ENCODE measurements around the gene CHD2. TPM values are rescaled to one million over a fixed set of nuclear protein-coding genes. Genes with fewer than 3 reads are reported as not detected.

CHD2 gene
- total and polyA plus RNA-seq, 2 experiments from 2014 or later: 36.5 to 39.0 TPM

DNA sequence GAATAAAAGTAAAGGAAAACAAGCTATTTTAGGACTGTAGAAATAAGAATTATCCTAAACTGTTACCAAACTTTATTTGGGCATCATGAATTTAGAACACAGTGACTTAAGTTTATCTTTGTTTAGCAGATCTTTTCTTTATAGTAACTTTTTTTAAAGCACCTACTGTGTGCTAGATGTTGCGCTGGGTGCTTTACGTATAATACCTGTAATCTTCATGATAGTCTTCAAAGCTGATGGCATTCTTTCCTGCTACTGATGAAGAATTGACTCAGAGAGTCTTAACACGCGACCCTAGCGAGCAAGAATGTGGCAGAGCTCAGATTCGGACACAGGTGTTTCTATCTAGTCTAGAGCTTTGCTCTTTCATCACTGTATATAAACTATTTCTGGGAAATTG is 53.9 kb downstream of the CHD2 start:
- H2AFZ ChIP-seq: no peak overlapping the region
- peaks cover 4% of the 10 kb centered on the region; the same call in 1 of the 2 replicates for H3K4me1 ChIP-seq (ENCODE audit: insufficient read depth)
- H3K9ac ChIP-seq: no peak overlapping the region
- peaks cover 97% of the 10 kb centered on the region for H3K36me3 ChIP-seq (ENCODE audit: low read depth)
- no peaks in the 10 kb centered on the region for H3K27me3 ChIP-seq (replicated peaks; ENCODE audit: insufficient read depth)
- 95 to 97% methylated on average over 6 of the region's 6 CpGs for WGBS, 2 experiments (ENCODE audit: low coverage in 1 of 2, low lambda C conversion rate in 2 of 2, missing lambda C conversion rate in 2 of 2)
- no peak overlapping the region for H3K4me2 ChIP-seq (ENCODE audit: unreplicated experiment)
- DNase-seq: no peak
- TF ChIP-seq EZH2 (IDR thresholded peaks at IDR 0.05; ENCODE audit: insufficient read depth, poor library complexity, severe bottlenecking): no peak
- no peak for TF ChIP-seq EZH2phosphoT487 (IDR thresholded peaks at IDR 0.05; ENCODE audit: insufficient read depth, low read depth)
- no peaks in the 10 kb centered on the region for H3K9me3 ChIP-seq (ENCODE audit: low read depth)
- H4K20me1 ChIP-seq (ENCODE audit: insufficient read depth): no peaks in the 10 kb centered on the region; the same call in 1 of the 2 replicates
- H3K9me2 ChIP-seq (ENCODE audit: insufficient read depth): no peaks in the 10 kb centered on the region
- H3F3A ChIP-seq (ENCODE audit: insufficient read depth): peaks cover 83% of the 10 kb centered on the region
- no peak overlapping the region for H3K4me3 ChIP-seq
- in situ Hi-C loops (cut with MboI): no loop called here
- H3K27ac ChIP-seq: no peak overlapping the region
- peaks cover 99% of the 10 kb centered on the region for H3K79me2 ChIP-seq (ENCODE audit: insufficient read depth)

DNA sequence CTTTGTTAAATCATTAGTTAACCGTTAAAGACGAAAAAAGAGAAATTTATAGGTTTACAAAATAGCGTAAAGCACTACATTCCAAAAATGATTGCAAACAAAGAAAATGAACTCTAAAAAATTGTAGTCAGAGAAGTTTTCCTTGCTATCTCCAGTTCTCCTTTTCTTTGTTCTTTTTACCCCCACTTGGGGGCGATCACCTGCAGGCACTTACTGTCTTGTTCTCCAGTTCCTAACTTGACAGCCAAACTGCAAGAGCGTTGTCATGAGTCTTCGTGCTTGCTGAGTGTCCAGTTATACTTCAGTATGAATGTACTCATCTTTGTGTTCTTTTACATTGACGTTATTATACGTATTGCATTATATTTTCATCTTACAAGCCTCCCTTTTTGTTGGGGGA is 54.5 kb downstream of the CHD2 start:
- TF ChIP-seq EZH2 (IDR thresholded peaks at IDR 0.05; ENCODE audit: insufficient read depth, poor library complexity, severe bottlenecking): no peak
- no peak for TF ChIP-seq EZH2phosphoT487 (IDR thresholded peaks at IDR 0.05; ENCODE audit: insufficient read depth, low read depth)
- in situ Hi-C loops (cut with MboI): no loop called here

DNA sequence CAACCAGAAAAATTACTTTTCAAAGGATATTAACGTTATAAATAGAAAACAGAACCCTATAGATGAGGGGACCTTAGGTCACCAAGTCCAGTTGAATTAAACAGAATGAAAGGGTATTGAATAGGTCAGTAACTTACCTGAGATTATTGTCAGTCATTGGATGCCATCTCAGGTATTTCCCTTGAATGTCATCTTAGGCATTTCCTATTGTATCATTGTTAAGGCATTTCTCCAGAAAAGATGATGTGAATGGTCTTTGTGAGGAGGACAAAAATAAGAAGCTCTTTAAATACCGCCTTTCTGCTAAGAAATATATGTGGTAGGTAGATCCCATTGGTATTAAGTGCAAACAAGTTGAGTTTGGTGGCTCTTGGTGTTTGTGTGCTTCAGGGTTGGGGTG is 55.6 kb downstream of the CHD2 start:
- Histone ChIP-seq H3K36me3 (ENCODE audit: low read depth) (peaks cover 96% of the 10 kb centered on the region), H3K4me1 (ENCODE audit: insufficient read depth) (peaks cover 4% of the 10 kb centered on the region; the same call in 1 of the 2 replicates), H3K9me2 (ENCODE audit: insufficient read depth) (no peaks in the 10 kb centered on the region), H3K9me3 (ENCODE audit: low read depth) (no peaks in the 10 kb centered on the region), H3F3A (ENCODE audit: insufficient read depth) (peaks cover 81% of the 10 kb centered on the region), H3K4me2 (ENCODE audit: unreplicated experiment) (no peak overlapping the region), H3K9ac (no peak overlapping the region), H3K27me3 (replicated peaks; ENCODE audit: insufficient read depth) (no peaks in the 10 kb centered on the region), H3K27ac (no peak overlapping the region), H3K4me3 (no peak overlapping the region), H3K79me2 (ENCODE audit: insufficient read depth) (peaks cover 99% of the 10 kb centered on the region), H2AFZ (no peak overlapping the region), H4K20me1 (ENCODE audit: insufficient read depth) (no peaks in the 10 kb centered on the region; the same call in 1 of the 2 replicates)
- DNase-seq: no peak
- WGBS, 2 experiments (ENCODE audit: low coverage in 1 of 2, low lambda C conversion rate in 2 of 2, missing lambda C conversion rate in 2 of 2): 100% methylated on average over 2 of the region's 2 CpGs
- in situ Hi-C loops (cut with MboI): no loop called here
- TF ChIP-seq EZH2phosphoT487 (IDR thresholded peaks at IDR 0.05; ENCODE audit: insufficient read depth, low read depth) (no peak), EZH2 (IDR thresholded peaks at IDR 0.05; ENCODE audit: insufficient read depth, poor library complexity, severe bottlenecking) (no peak)

More for the DNA sequence above, 54.5 kb downstream of the CHD2 start:
- Histone ChIP-seq H3K36me3 (ENCODE audit: low read depth) (peaks cover 97% of the 10 kb centered on the region), H3K27me3 (replicated peaks; ENCODE audit: insufficient read depth) (no peaks in the 10 kb centered on the region), H3K4me2 (ENCODE audit: unreplicated experiment) (no peak overlapping the region), H3K79me2 (ENCODE audit: insufficient read depth) (peaks cover 99% of the 10 kb centered on the region), H4K20me1 (ENCODE audit: insufficient read depth) (no peaks in the 10 kb centered on the region; the same call in 1 of the 2 replicates), H2AFZ (no peak overlapping the region), H3K9me3 (ENCODE audit: low read depth) (no peaks in the 10 kb centered on the region), H3K9me2 (ENCODE audit: insufficient read depth) (no peaks in the 10 kb centered on the region), H3F3A (ENCODE audit: insufficient read depth) (peaks cover 83% of the 10 kb centered on the region), H3K4me1 (ENCODE audit: insufficient read depth) (peaks cover 4% of the 10 kb centered on the region; the same call in 1 of the 2 replicates), H3K27ac (no peak overlapping the region), H3K4me3 (no peak overlapping the region), H3K9ac (no peak overlapping the region)
- DNase-seq: peak; percentile 40
- 93 to 94% methylated on average over 8 of the region's 8 CpGs for WGBS, 2 experiments (ENCODE audit: low coverage in 1 of 2, low lambda C conversion rate in 2 of 2, missing lambda C conversion rate in 2 of 2)

DNA sequence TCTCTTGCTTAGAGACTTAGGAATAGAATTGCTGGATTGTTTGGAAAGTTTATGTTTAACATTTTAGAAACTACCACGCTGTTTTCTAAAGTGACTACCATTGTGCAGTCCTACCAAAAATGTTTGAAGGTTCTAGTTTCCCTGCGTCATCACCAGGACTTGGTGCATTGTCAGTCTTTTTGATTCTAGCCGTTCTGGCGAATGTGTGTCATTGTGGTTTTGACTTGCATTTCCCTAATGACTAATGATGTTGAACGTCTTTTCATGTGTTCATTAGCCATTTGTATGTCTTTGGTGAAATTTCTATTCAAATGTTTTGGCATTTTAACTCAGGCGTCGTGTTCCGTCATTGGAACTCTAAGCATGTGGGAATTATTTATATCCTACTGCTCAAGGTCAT is 58.0 kb downstream of the CHD2 start:
- Histone ChIP-seq H3K27me3 (replicated peaks; ENCODE audit: insufficient read depth) (no peaks in the 10 kb centered on the region), H3K4me2 (ENCODE audit: unreplicated experiment) (no peak overlapping the region), H3K4me1 (ENCODE audit: insufficient read depth) (peaks cover 4% of the 10 kb centered on the region; the same call in 1 of the 2 replicates), H3K36me3 (ENCODE audit: low read depth) (peaks cover 92% of the 10 kb centered on the region), H3K9ac (no peak overlapping the region), H3K27ac (peak overlapping the region; percentile 48), H3K9me3 (ENCODE audit: low read depth) (no peaks in the 10 kb centered on the region), H3K4me3 (no peak overlapping the region), H4K20me1 (ENCODE audit: insufficient read depth) (peaks cover 6% of the 10 kb centered on the region; the same call in 1 of the 2 replicates), H3K9me2 (ENCODE audit: insufficient read depth) (no peaks in the 10 kb centered on the region), H2AFZ (no peak overlapping the region), H3K79me2 (ENCODE audit: insufficient read depth) (peaks cover 99% of the 10 kb centered on the region), H3F3A (ENCODE audit: insufficient read depth) (peaks cover 81% of the 10 kb centered on the region)
- peak; percentile 60 for DNase-seq
- in situ Hi-C loops (cut with MboI): no loop called here
- TF ChIP-seq EZH2phosphoT487 (IDR thresholded peaks at IDR 0.05; ENCODE audit: insufficient read depth, low read depth) (no peak), EZH2 (IDR thresholded peaks at IDR 0.05; ENCODE audit: insufficient read depth, poor library complexity, severe bottlenecking) (no peak)
- 62 to 63% methylated on average over 8 of the region's 8 CpGs for WGBS, 2 experiments (ENCODE audit: low coverage in 1 of 2, low lambda C conversion rate in 2 of 2, missing lambda C conversion rate in 2 of 2)

Data from GM23248 (cell line).